HCT116 (cell line): ENCODE data around the gene SLCO2B1. TPM values are rescaled to one million over a fixed set of nuclear protein-coding genes. Genes with fewer than 3 reads are reported as not detected.

Experiments used
- ATAC-seq: fragments of 200-7000 bp; cut with Tn5 transposase; 2 replicates; pipeline ENCODE4 v1.9.1; 2020; ENCODE audit warnings: mild to moderate bottlenecking, moderate library complexity
- BruUV-seq: library from RNA; stranded (reverse); fragments of 400-500 nt; replicated peaks from 2 replicates; lab custom pipeline; 2021; lab: Mats Ljungman, UMichigan
- CTCF ChIA-PET: fragments of 300-600 bp; sonication (Branson Sonifier 250); formaldehyde crosslinking; loops from one replicate; lab custom pipeline; 2021; ENCODE audit warnings: antibody characterized with exemption; lab: Charles Lee
- POLR2A ChIA-PET: fragments of 300-600, 350-600 bp; sonication (Branson Sonifier 250); formaldehyde crosslinking; loops from one replicate; lab custom pipeline; 2021; ENCODE audit warnings: antibody characterized with exemption; lab: Charles Lee
- RAD21 ChIA-PET, 2 experiments: fragments of 300-600 bp; sonication (Branson Sonifier 250); formaldehyde crosslinking; loops; one replicate each; lab custom pipeline; 2023; ENCODE audit warnings: low total read pairs in 2 of 2; ENCODE audit not compliant: uncharacterized antibody in 2 of 2, unreplicated experiment in 2 of 2, low non-redundant PET in 1 of 2; lab: Charles Lee
- DNase-seq: peaks from one replicate; pipeline ENCODE4 v3.0.0-alpha.2; 2010; ENCODE audit warnings: low read depth, low spot score
- H2AFZ ChIP-seq: fragments of 200-600 bp; shearing (Covaris generic), sonication (generic); 2 replicates; pipeline ENCODE4 v1.6.1; 2017; ENCODE audit warnings: low read depth, mixed run types, mixed read lengths, antibody characterized with exemption, low read length; ENCODE audit not compliant: poor library complexity, severe bottlenecking
- H3K27ac ChIP-seq: 2 replicates; pipeline ENCODE4 v1.5.1; 2012; ENCODE audit warnings: low read depth, low read length
- H3K27me3 ChIP-seq: fragments of 200-600 bp; sonication (generic); 2 replicates; pipeline ENCODE4 v1.6.1; 2016; ENCODE audit warnings: mixed run types, low read length, mixed read lengths; ENCODE audit not compliant: insufficient read depth
- H3K36me3 ChIP-seq, 2 experiments: fragments of 200-500 bp in 1 of 2; fragments of 200-600 bp in 1 of 2; sonication (Bioruptor generic) in 1 of 2; sonication (generic) in 1 of 2; 2 replicates each; pipeline versions ENCODE4 v1.5.1 to v1.6.1; 2014 to 2016; ENCODE audit warnings: low read length in 2 of 2, inconsistent platforms in 1 of 2, mixed read lengths in 1 of 2, mixed run types in 1 of 2; ENCODE audit not compliant: insufficient read depth in 2 of 2, control insufficient read depth in 1 of 2
- H3K4me1 ChIP-seq, 2 experiments: fragments of 200-600 bp in 1 of 2; sonication (generic) in 1 of 2; 2 replicates each; pipeline versions ENCODE4 v1.5.1 to v1.6.1; 2012 to 2017; ENCODE audit warnings: low read length in 2 of 2, inconsistent platforms in 1 of 2, mild to moderate bottlenecking in 1 of 2, mixed read lengths in 1 of 2, mixed run types in 1 of 2, moderate library complexity in 1 of 2; ENCODE audit not compliant: insufficient read depth in 2 of 2, control insufficient read depth in 1 of 2
- H3K4me2 ChIP-seq: fragments of 200-600 bp; sonication (generic); 2 replicates; pipeline ENCODE4 v1.6.1; 2017; ENCODE audit warnings: mixed run types, low read length, mixed read lengths
- H3K4me3 ChIP-seq, 2 experiments: fragments of 200-600 bp in 1 of 2; sonication (generic) in 1 of 2; replicated peaks in 1 of 2; 2 replicates each; pipeline ENCODE4 v1.5.1; 2011 to 2016; ENCODE audit warnings: low read length in 2 of 2, control low read depth in 1 of 2, low read depth in 1 of 2, mild to moderate bottlenecking in 1 of 2, mixed read lengths in 1 of 2, mixed run types in 1 of 2
- H3K79me2 ChIP-seq: fragments of 200-600 bp; sonication (generic); 2 replicates; pipeline ENCODE4 v1.6.1; 2017; ENCODE audit warnings: mild to moderate bottlenecking, mixed run types, low read length, moderate library complexity, mixed read lengths; ENCODE audit not compliant: insufficient read depth
- H3K9ac ChIP-seq: fragments of 200-600 bp; sonication (generic); 2 replicates; pipeline ENCODE4 v1.6.1; 2016; ENCODE audit warnings: low read length, mixed read lengths
- H3K9me2 ChIP-seq: fragments of 200-600 bp; sonication (generic), shearing (Covaris generic); 2 replicates; pipeline ENCODE4 v1.6.1; 2017; ENCODE audit warnings: mixed run types, mild to moderate bottlenecking, moderate library complexity; ENCODE audit not compliant: insufficient read depth
- H3K9me3 ChIP-seq, 2 experiments: fragments of 200-500 bp in 1 of 2; fragments of 200-600 bp in 1 of 2; sonication (Bioruptor generic) in 1 of 2; sonication (generic) in 1 of 2; 2 replicates each; pipeline ENCODE4 v1.6.1; 2014 to 2017; ENCODE audit warnings: low read length in 2 of 2, mixed read lengths in 2 of 2, inconsistent platforms in 1 of 2, low read depth in 1 of 2, mild to moderate bottlenecking in 1 of 2, mixed run types in 1 of 2, moderate library complexity in 1 of 2; ENCODE audit not compliant: control insufficient read depth in 1 of 2, insufficient read depth in 1 of 2
- H4K20me1 ChIP-seq: fragments of 200-600 bp; sonication (generic), shearing (Covaris generic); 2 replicates; pipeline ENCODE4 v1.6.1; 2017; ENCODE audit warnings: mixed run types, mild to moderate bottlenecking, moderate library complexity; ENCODE audit not compliant: insufficient read depth
- CBX3 ChIP-seq: IDR thresholded peaks from 2 replicates; pipeline ENCODE4 v1.6.1; 2012; ENCODE audit warnings: low read depth
- EZH2phosphoT487 ChIP-seq: fragments of 200-600 bp; IDR thresholded peaks from 2 replicates; pipeline ENCODE4 v1.6.1; 2018; ENCODE audit warnings: antibody characterized with exemption, borderline replicate concordance
- RAD21 ChIP-seq: IDR thresholded peaks from 2 replicates; pipeline ENCODE4 v1.6.1; 2012; ENCODE audit warnings: low read depth, mild to moderate bottlenecking
- SRF ChIP-seq: IDR thresholded peaks from 2 replicates; pipeline ENCODE4 v1.6.1; 2012; ENCODE audit warnings: low read depth
- ZNF274 ChIP-seq: fragments of 200-500 bp; sonication (Bioruptor generic); IDR thresholded peaks from 2 replicates; pipeline ENCODE4 v1.6.1; 2014; ENCODE audit warnings: mild to moderate bottlenecking, low read depth, low read length, inconsistent platforms
- intact Hi-C: fragments of 100-400 bp; cut with micrococcal nuclease; formaldehyde crosslinking; loops from 2 replicates; pipeline ENCODE4 v1.10.0; 2022
- total RNA-seq: library from RNA; stranded (reverse); gene quantifications from one replicate; pipeline ENCODE4 v1.2.1, GENCODE V29; 2021; ENCODE audit not compliant: unreplicated experiment
- TF ChIP-seq, protein P1 (sequence below): IDR thresholded peaks from 2 replicates; pipeline ENCODE4 v1.6.1; 2012; ENCODE audit warnings: low read depth
- TF ChIP-seq, protein P2 (sequence below), 3 experiments: fragments of 200-600 bp in 1 of 3; sonication (generic) in 1 of 3; IDR thresholded peaks in 2 of 3; conservative IDR thresholded peaks in 1 of 3; 2 replicates each; pipeline ENCODE4 v1.5.1; 2012 to 2017; ENCODE audit warnings: low read depth in 2 of 3, low read length in 2 of 3, antibody characterized with exemption in 1 of 3, borderline replicate concordance in 1 of 3, control low read depth in 1 of 3, mild to moderate bottlenecking in 1 of 3, mixed read lengths in 1 of 3, mixed run types in 1 of 3, moderate library complexity in 1 of 3; ENCODE audit not compliant: insufficient read depth in 1 of 3

Gene SLCO2B1
- total RNA-seq, 1 experiment from 2014 or later: 0.81 TPM

- Histone ChIP-seq H2AFZ (no peak overlapping the region), H3K27ac (no peak overlapping the region), H3K79me2 (no peaks in the 10 kb centered on the region), H3K4me1 (peaks cover 0 to 7% of the 10 kb centered on the region in 2 experiments; a peak in 2 of 4 replicates), H3K9me3 (no peaks in the 10 kb centered on the region), H3K9ac (no peak overlapping the region), H3K27me3 (peaks cover 13% of the 10 kb centered on the region; the same call in 1 of the 2 replicates), H3K36me3 (no peaks in the 10 kb centered on the region), H3K9me2 (no peaks in the 10 kb centered on the region), H4K20me1 (no peaks in the 10 kb centered on the region), H3K4me3 (no peak overlapping the region), H3K4me2 (peak overlapping the region; percentile 19; the same call in 1 of the 2 replicates)
- intact Hi-C loops: no loop called here
- DNase-seq (no peak), ATAC-seq (peak; percentile 95)
- POLR2A ChIA-PET: interaction anchor here (1.4 kb wide), 1 partner anchor 18 kb away, joined by 3 read pairs; no protein-coding TSS in a partner anchor
- RAD21 ChIA-PET: interaction anchor here in 1 of 2 experiments (0.8 kb wide), 1 partner anchor 10 kb away, joined by 3 read pairs; no protein-coding TSS in a partner anchor
- no TSS peak for BruUV-seq
- CTCF ChIA-PET: interaction anchor here (1.1 to 1.9 kb wide), 5 partner anchors 10 to 83 kb away, joined by 4 to 12 read pairs (median 10); no protein-coding TSS in a partner anchor
- TF ChIP-seq SRF: no peak
- TF ChIP-seq EZH2phosphoT487: no peak
- peak; percentile 30 for TF ChIP-seq RAD21
- TF ChIP-seq, protein P1, sequence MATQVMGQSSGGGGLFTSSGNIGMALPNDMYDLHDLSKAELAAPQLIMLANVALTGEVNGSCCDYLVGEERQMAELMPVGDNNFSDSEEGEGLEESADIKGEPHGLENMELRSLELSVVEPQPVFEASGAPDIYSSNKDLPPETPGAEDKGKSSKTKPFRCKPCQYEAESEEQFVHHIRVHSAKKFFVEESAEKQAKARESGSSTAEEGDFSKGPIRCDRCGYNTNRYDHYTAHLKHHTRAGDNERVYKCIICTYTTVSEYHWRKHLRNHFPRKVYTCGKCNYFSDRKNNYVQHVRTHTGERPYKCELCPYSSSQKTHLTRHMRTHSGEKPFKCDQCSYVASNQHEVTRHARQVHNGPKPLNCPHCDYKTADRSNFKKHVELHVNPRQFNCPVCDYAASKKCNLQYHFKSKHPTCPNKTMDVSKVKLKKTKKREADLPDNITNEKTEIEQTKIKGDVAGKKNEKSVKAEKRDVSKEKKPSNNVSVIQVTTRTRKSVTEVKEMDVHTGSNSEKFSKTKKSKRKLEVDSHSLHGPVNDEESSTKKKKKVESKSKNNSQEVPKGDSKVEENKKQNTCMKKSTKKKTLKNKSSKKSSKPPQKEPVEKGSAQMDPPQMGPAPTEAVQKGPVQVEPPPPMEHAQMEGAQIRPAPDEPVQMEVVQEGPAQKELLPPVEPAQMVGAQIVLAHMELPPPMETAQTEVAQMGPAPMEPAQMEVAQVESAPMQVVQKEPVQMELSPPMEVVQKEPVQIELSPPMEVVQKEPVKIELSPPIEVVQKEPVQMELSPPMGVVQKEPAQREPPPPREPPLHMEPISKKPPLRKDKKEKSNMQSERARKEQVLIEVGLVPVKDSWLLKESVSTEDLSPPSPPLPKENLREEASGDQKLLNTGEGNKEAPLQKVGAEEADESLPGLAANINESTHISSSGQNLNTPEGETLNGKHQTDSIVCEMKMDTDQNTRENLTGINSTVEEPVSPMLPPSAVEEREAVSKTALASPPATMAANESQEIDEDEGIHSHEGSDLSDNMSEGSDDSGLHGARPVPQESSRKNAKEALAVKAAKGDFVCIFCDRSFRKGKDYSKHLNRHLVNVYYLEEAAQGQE: no peak
- TF ChIP-seq CBX3: 0 out of 2 replicates have a peak, but pooled peaks have one; percentile 42
- TF ChIP-seq ZNF274: no peak
- TF ChIP-seq, protein P2, sequence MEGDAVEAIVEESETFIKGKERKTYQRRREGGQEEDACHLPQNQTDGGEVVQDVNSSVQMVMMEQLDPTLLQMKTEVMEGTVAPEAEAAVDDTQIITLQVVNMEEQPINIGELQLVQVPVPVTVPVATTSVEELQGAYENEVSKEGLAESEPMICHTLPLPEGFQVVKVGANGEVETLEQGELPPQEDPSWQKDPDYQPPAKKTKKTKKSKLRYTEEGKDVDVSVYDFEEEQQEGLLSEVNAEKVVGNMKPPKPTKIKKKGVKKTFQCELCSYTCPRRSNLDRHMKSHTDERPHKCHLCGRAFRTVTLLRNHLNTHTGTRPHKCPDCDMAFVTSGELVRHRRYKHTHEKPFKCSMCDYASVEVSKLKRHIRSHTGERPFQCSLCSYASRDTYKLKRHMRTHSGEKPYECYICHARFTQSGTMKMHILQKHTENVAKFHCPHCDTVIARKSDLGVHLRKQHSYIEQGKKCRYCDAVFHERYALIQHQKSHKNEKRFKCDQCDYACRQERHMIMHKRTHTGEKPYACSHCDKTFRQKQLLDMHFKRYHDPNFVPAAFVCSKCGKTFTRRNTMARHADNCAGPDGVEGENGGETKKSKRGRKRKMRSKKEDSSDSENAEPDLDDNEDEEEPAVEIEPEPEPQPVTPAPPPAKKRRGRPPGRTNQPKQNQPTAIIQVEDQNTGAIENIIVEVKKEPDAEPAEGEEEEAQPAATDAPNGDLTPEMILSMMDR (IDR thresholded peaks at IDR 0.05 in 2 of 3, conservative IDR thresholded peaks at IDR 0.05 in 1 of 3; ENCODE audit: borderline replicate concordance in 1 of 3, insufficient read depth in 1 of 3, low read depth in 2 of 3, low read length in 2 of 3): peak in 2 of 3 experiments; percentile 25 to 37; a peak in 3 of 6 replicates
These were observed 73.2 kb downstream of the SLCO2B1 start for GRCh38 chr11:75223954-75224643.
